Keratinocyte (primary cell): ENCODE results near the gene PPFIA1. TPM values are rescaled to one million over a fixed set of nuclear protein-coding genes. Genes with fewer than 3 reads are reported as not detected.

ENCODE experiments used
- DNase-seq: peaks from one replicate; pipeline ENCODE4 v3.0.0-alpha.2; 2011; ENCODE audit warnings: low read depth, missing footprints, low spot score
- FAIRE-seq: peaks from 2 replicates; lab custom pipeline; 2011; peaks lifted over from hg19 to GRCh38; lab: Jason Lieb, UNC
- H2AFZ ChIP-seq: 2 replicates; pipeline ENCODE4 v1.6.0; 2012; ENCODE audit warnings: low read length, control low read depth, inconsistent platforms; ENCODE audit not compliant: control insufficient read depth
- H3K27ac ChIP-seq: 2 replicates; pipeline ENCODE4 v1.5.1; 2011; ENCODE audit warnings: low read length; ENCODE audit not compliant: control insufficient read depth, insufficient read depth
- H3K27me3 ChIP-seq: 3 replicates; pipeline ENCODE4 v1.6.0; 2011; ENCODE audit warnings: low read length; ENCODE audit not compliant: control insufficient read depth, insufficient read depth; ENCODE audit errors: extremely low read depth
- H3K36me3 ChIP-seq, 2 experiments: 2 replicates in 1 of 2; 3 replicates in 1 of 2; pipeline ENCODE4 v1.5.1; 2011; ENCODE audit warnings: low read length in 2 of 2, mild to moderate bottlenecking in 1 of 2; ENCODE audit not compliant: control insufficient read depth in 2 of 2, insufficient read depth in 2 of 2; ENCODE audit errors: extremely low read depth in 1 of 2
- H3K4me1 ChIP-seq: 3 replicates; pipeline ENCODE4 v1.5.1; 2011; ENCODE audit warnings: low read length; ENCODE audit not compliant: control insufficient read depth, insufficient read depth; ENCODE audit errors: extremely low read depth
- H3K4me2 ChIP-seq: 3 replicates; pipeline ENCODE4 v1.6.0; 2011; ENCODE audit warnings: low read depth, low read length; ENCODE audit not compliant: control insufficient read depth, insufficient read depth; ENCODE audit errors: extremely low read depth
- H3K4me3 ChIP-seq, 3 experiments: fragments of 200-600 bp in 1 of 3; sonication (generic) in 1 of 3; 2 replicates in 2 of 3; 3 replicates in 1 of 3; pipeline ENCODE4 v1.5.1; 2011 to 2016; ENCODE audit warnings: low read length in 3 of 3, mild to moderate bottlenecking in 3 of 3, control low read depth in 2 of 3, inconsistent platforms in 1 of 3, low read depth in 1 of 3, mixed read lengths in 1 of 3, mixed run types in 1 of 3, moderate library complexity in 1 of 3; ENCODE audit not compliant: control insufficient read depth in 2 of 3, insufficient read depth in 2 of 3; ENCODE audit errors: extremely low read depth in 1 of 3
- H3K79me2 ChIP-seq: 2 replicates; pipeline ENCODE4 v1.6.0; 2012; ENCODE audit warnings: low read length; ENCODE audit not compliant: control insufficient read depth, insufficient read depth
- H3K9ac ChIP-seq: 3 replicates; pipeline ENCODE4 v1.6.0; 2011; ENCODE audit warnings: low read length; ENCODE audit not compliant: control insufficient read depth, insufficient read depth; ENCODE audit errors: extremely low read depth
- H3K9me1 ChIP-seq: 3 replicates; pipeline ENCODE4 v1.6.0; 2011; ENCODE audit warnings: low read length; ENCODE audit not compliant: control insufficient read depth, insufficient read depth; ENCODE audit errors: extremely low read depth
- H3K9me3 ChIP-seq: 2 replicates; pipeline ENCODE4 v1.5.1; 2012; ENCODE audit warnings: low read depth, low read length; ENCODE audit not compliant: control insufficient read depth
- H4K20me1 ChIP-seq: 3 replicates; pipeline ENCODE4 v1.6.0; 2011; ENCODE audit warnings: low read length; ENCODE audit not compliant: control insufficient read depth, insufficient read depth; ENCODE audit errors: extremely low read depth
- CTCF ChIP-seq, 3 experiments: IDR thresholded peaks in 1 of 3; conservative IDR thresholded peaks in 1 of 3; optimal IDR thresholded peaks in 1 of 3; 2 replicates in 2 of 3; 3 replicates in 1 of 3; pipeline versions ENCODE3 to v1.5.1; 2011; ENCODE audit warnings: low read length in 3 of 3, mild to moderate bottlenecking in 3 of 3, moderate library complexity in 2 of 3, control low read depth in 1 of 3, inconsistent platforms in 1 of 3; ENCODE audit not compliant: insufficient read depth in 2 of 3; ENCODE audit errors: extremely low read depth in 1 of 3
- EZH2 ChIP-seq: IDR thresholded peaks from one replicate; pipeline ENCODE4 v1.6.1; 2012; ENCODE audit warnings: inconsistent platforms, mild to moderate bottlenecking, low read length, moderate library complexity
- dilution Hi-C: fragments of 300-500 bp; cut with MboI; formaldehyde crosslinking; loops from one replicate; pipeline ENCODE4 v1.7.0; 2020; ENCODE audit warnings: low sequenced_read_pairs; ENCODE audit not compliant: extremely low pct_ligation_motif_present
- polyA plus RNA-seq, 5 experiments: library from polyadenylated mRNA; depleted of rRNA in 3 of 5; stranded (reverse) in 3 of 5; stranded (forward) in 1 of 5; unstranded in 1 of 5; fragments of >200 nt; gene quantifications; 1 replicate in 1 of 5; 2 replicates in 3 of 5; 3 replicates in 1 of 5; pipeline versions ENCODE4 v1.2.1 to v1.2.3, GENCODE V29; 2011 to 2012; ENCODE audit warnings: missing spikeins in 2 of 5, low read depth in 1 of 5, low replicate concordance in 1 of 5

Gene PPFIA1
- polyA plus RNA-seq, 1 donor (not counting 4 experiments of a cell fraction or from before 2014, with no cell fraction given) = 27.6 TPM

GRCh38 chr11:70422692-70423522, 152.4 kb downstream of the PPFIA1 start:
- TF ChIP-seq CTCF (optimal IDR thresholded peaks at IDR 0.05 in 1 of 3, IDR thresholded peaks at IDR 0.05 in 1 of 3, conservative IDR thresholded peaks at IDR 0.05 in 1 of 3; ENCODE audit: extremely low read depth in 1 of 3, insufficient read depth in 2 of 3, low read length in 3 of 3) (no peak), EZH2 (no peak)
- Histone ChIP-seq H3K4me1 (no peaks in the 10 kb centered on the region), H3K9me3 (no peaks in the 10 kb centered on the region), H3K79me2 (peaks cover 47% of the 10 kb centered on the region), H3K4me2 (no peak overlapping the region), H3K27ac (no peak overlapping the region), H3K4me3 (no peak overlapping the region), H3K9me1 (no peaks in the 10 kb centered on the region), H3K9ac (no peak overlapping the region), H4K20me1 (peaks cover 15% of the 10 kb centered on the region), H3K36me3 (peaks cover 55 to 64% of the 10 kb centered on the region in 2 experiments), H2AFZ (no peak overlapping the region), H3K27me3 (no peaks in the 10 kb centered on the region)
- dilution Hi-C loops = no loop called here
- DNase-seq = no peak
- FAIRE-seq = no peak

- Histone ChIP-seq H4K20me1 (peaks cover 15% of the 10 kb centered on the region), H3K9me3 (no peaks in the 10 kb centered on the region), H3K27ac (no peak overlapping the region), H3K27me3 (no peaks in the 10 kb centered on the region), H3K79me2 (peaks cover 44% of the 10 kb centered on the region), H3K9me1 (no peaks in the 10 kb centered on the region), H3K36me3 (peaks cover 57 to 61% of the 10 kb centered on the region in 2 experiments), H2AFZ (no peak overlapping the region), H3K4me1 (no peaks in the 10 kb centered on the region), H3K4me3 (no peak overlapping the region), H3K4me2 (no peak overlapping the region), H3K9ac (no peak overlapping the region)
- dilution Hi-C loops = no loop called here
- DNase-seq (no peak), FAIRE-seq (no peak)
- TF ChIP-seq CTCF (optimal IDR thresholded peaks at IDR 0.05 in 1 of 3, IDR thresholded peaks at IDR 0.05 in 1 of 3, conservative IDR thresholded peaks at IDR 0.05 in 1 of 3; ENCODE audit: extremely low read depth in 1 of 3, insufficient read depth in 2 of 3, low read length in 3 of 3) (no peak), EZH2 (no peak)
Observed at GRCh38 chr11:70423523-70424505, 153.3 kb downstream of the PPFIA1 start.
